Stomach (tissue), 9 donors: ENCODE measurements around the gene NIFK. TPM values are rescaled to one million over a fixed set of nuclear protein-coding genes. Genes with fewer than 3 reads are reported as not detected.
"Not testable (repeated sequence)": the region's sequence is repeated elsewhere in the genome, so short reads cannot be mapped to it uniquely, and the experiment has no call there.

Experiments
- DNase-seq, 2 donors: peaks; one replicate each; pipeline versions ENCODE4 v3.0.0 to v3.0.0-alpha.2; 2013 to 2019
- H3K27ac ChIP-seq, 5 donors: fragments of 200-600 bp in 4 of 5; sonication (generic) in 4 of 5; one replicate each; pipeline ENCODE4 v1.5.1; 2013 to 2019; ENCODE audit warnings: mild to moderate bottlenecking in 1 of 5, moderate library complexity in 1 of 5
- H3K27me3 ChIP-seq, 3 donors: fragments of 200-600 bp; sonication (generic); one replicate each; pipeline ENCODE4 v1.5.1; 2017 to 2019; ENCODE audit warnings: mixed run types in 1 of 3
- H3K36me3 ChIP-seq, 4 donors: fragments of 200-600 bp; sonication (generic); 1 replicate in 3 of 4; 2 replicates in 1 of 4; pipeline ENCODE4 v1.5.1; 2016 to 2019
- H3K4me1 ChIP-seq, 4 donors: fragments of 200-600 bp; sonication (generic); one replicate each; pipeline ENCODE4 v1.5.1; 2016 to 2019
- H3K4me3 ChIP-seq, 4 donors: fragments of 200-600 bp; sonication (generic) in 3 of 4; one replicate each; pipeline ENCODE4 v1.5.1; 2016 to 2019; ENCODE audit warnings: mild to moderate bottlenecking in 1 of 4
- H3K9me3 ChIP-seq, 4 donors: fragments of 200-600 bp; sonication (generic); one replicate each; pipeline ENCODE4 v1.5.1; 2016 to 2019
- EP300 ChIP-seq: sonication (generic); formaldehyde crosslinking; IDR thresholded peaks from one replicate; pipeline ENCODE4 v1.6.1; 2017; ENCODE audit warnings: antibody characterized with exemption
- POLR2A ChIP-seq, 4 donors: fragments of 450-650 bp; IDR thresholded peaks; one replicate each; pipeline ENCODE4 v1.6.1; 2016; ENCODE audit warnings: antibody characterized with exemption in 4 of 4, control low read depth in 2 of 4, mild to moderate bottlenecking in 1 of 4, moderate library complexity in 1 of 4
- POLR2AphosphoS5 ChIP-seq, 3 donors: sonication (generic); formaldehyde crosslinking; IDR thresholded peaks; one replicate each; pipeline ENCODE4 v1.6.1; 2016; ENCODE audit warnings: antibody characterized with exemption in 3 of 3
- WGBS, 5 donors: extraction: QIAGEN DNeasy Blood & Tissue Kit in 3 of 5; methylation state at CpG; one replicate each; pipeline versions ENCODE4 v1.1.5 to v1.1.7; 2013 to 2018; 5-methylcytosine and 5-hydroxymethylcytosine counted together
- intact Hi-C: fragments of 100-400 bp; cut with DNase I; formaldehyde crosslinking; loops from one replicate; pipeline ENCODE4 v1.15.1; 2023; ENCODE audit warnings: low total_unique reads
- polyA plus RNA-seq, 3 donors: library from polyadenylated mRNA; stranded (reverse); fragments of 200-250 nt; gene quantifications; one replicate each; pipeline ENCODE4 v1.2.3, GENCODE V29; 2013
- total RNA-seq, 5 donors: library from RNA; depleted of rRNA; stranded (reverse); fragments of >200 nt; gene quantifications; one replicate each; pipeline versions ENCODE4 v1.1.0 to v1.2.3, GENCODE V29; 2014 to 2016
- TF ChIP-seq, protein P1 (sequence below), 7 experiments: fragments of 450-650 bp in 4 of 7; fragments of 200-600 bp in 3 of 7; sonication (generic) in 3 of 7; IDR thresholded peaks; one replicate each; pipeline ENCODE4 v1.5.1; 2016 to 2019; ENCODE audit warnings: antibody characterized with exemption in 7 of 7, control low read depth in 2 of 7, mild to moderate bottlenecking in 1 of 7
- donor health status: healthy with polysubstance abuse.
- donor health status: Bipolar disorder and iron deficiency.
- donor health status: healthy.

NIFK gene
- total and polyA plus RNA-seq, 8 donors: 13.6 to 58.0 (median 33.6) TPM

DNA sequence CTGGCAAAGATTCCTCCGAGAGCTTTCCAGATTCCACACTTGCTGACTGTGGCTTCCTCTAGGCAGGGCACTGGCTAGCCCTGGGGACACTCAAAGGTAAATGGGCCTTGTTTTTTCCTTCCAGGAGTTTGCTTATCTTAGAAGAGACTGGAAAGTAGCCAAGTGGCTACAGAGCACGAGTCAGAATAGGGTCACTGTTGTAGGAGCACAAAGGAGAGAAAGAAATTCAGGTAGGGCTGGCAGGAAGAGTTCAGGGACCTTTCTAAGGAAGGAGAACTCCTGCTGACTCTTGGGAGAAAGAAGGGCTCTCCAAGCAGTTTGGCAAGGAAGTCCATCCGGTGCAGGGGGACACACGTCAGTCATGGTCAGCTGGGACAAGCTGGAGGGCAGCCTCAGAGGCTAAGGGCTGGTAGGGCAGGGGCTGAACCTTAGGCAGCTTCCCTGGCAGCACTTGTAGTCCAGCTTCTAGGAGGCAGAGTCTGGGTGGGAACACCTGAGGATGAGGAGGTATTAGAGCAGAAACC, 39.5 kb downstream of the NIFK start:
- peak; percentile 52 to 72 for DNase-seq
- Histone ChIP-seq H3K27ac (peak overlapping the region; percentile 20 to 68 (median 67)), H3K4me1 (peaks cover 8 to 50% (median 23%) of the 10 kb centered on the region in 4 donors), H3K9me3 (no peaks in the 10 kb centered on the region), H3K36me3 (no peaks in the 10 kb centered on the region), H3K27me3 (no peaks in the 10 kb centered on the region), H3K4me3 (no peak overlapping the region)
- 11 to 31% (median 24%) methylated on average over 4 of the region's 4 CpGs for WGBS, 5 donors
- no peak for TF ChIP-seq EP300
- peak in 1 of 3 donors; percentile 20 for TF ChIP-seq POLR2AphosphoS5 (IDR thresholded peaks at IDR 0.05)
- intact Hi-C loops: no loop called here

DNA sequence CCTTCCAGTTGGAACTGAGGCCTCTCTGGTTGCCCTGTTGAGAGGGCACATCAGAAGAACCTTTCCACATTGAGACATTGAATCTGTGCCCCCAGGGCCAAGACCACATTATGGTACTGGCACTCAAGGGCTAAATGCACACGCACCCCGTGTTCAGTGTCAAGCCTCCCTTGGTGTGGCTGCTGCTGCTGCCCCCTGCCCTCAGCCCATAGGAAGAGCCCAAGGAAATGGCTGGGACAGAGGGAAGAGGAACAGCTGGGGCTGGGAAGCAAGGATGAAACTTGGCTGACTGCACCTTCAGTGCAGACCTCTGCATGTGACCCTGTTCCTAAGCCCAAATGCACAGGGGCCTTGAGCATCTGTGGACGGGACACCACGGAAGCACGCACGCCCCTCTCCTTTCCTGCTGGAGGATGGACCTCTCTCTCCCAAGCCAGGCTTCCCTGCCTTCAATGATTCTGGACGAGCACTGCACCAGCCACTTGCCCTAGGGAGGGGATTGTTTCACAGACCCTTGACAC, 40.2 kb downstream of the NIFK start:
- Histone ChIP-seq H3K36me3 (no peaks in the 10 kb centered on the region), H3K27me3 (no peaks in the 10 kb centered on the region), H3K4me1 (peaks cover 8 to 50% (median 23%) of the 10 kb centered on the region in 4 donors), H3K9me3 (no peaks in the 10 kb centered on the region), H3K27ac (peak overlapping the region; percentile 20 to 68 (median 67)), H3K4me3 (no peak overlapping the region)
- WGBS, 5 donors: 75 to 89% (median 86%) methylated on average over 7 of the region's 7 CpGs
- TF ChIP-seq POLR2AphosphoS5 (IDR thresholded peaks at IDR 0.05): no peak
- TF ChIP-seq POLR2A (IDR thresholded peaks at IDR 0.05): no peak
- no peak for TF ChIP-seq EP300
- TF ChIP-seq, protein P1, sequence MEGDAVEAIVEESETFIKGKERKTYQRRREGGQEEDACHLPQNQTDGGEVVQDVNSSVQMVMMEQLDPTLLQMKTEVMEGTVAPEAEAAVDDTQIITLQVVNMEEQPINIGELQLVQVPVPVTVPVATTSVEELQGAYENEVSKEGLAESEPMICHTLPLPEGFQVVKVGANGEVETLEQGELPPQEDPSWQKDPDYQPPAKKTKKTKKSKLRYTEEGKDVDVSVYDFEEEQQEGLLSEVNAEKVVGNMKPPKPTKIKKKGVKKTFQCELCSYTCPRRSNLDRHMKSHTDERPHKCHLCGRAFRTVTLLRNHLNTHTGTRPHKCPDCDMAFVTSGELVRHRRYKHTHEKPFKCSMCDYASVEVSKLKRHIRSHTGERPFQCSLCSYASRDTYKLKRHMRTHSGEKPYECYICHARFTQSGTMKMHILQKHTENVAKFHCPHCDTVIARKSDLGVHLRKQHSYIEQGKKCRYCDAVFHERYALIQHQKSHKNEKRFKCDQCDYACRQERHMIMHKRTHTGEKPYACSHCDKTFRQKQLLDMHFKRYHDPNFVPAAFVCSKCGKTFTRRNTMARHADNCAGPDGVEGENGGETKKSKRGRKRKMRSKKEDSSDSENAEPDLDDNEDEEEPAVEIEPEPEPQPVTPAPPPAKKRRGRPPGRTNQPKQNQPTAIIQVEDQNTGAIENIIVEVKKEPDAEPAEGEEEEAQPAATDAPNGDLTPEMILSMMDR (IDR thresholded peaks at IDR 0.05): no peak
- no peak for DNase-seq
- intact Hi-C loops: no loop called here

DNA sequence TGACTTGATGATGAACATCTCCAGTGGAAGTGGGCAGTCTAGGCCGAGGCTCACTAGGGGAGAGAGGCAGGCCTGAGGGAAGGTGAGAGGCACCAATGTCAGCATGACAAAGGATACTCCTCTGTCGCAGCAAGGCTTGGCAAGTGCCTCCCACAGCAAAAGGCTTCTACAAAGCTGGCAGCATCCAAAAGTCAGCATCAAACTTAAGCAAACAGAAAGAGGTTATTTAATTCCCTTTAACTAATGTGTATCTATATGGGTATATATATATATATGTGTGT, 41.6 kb downstream of the NIFK start:
- Histone ChIP-seq H3K9me3 (no peaks in the 10 kb centered on the region), H3K27ac (peak overlapping the region in 2 of 5 donors; percentile 8 to 14), H3K36me3 (no peaks in the 10 kb centered on the region), H3K4me1 (peaks cover 6 to 36% (median 17%) of the 10 kb centered on the region in 4 donors), H3K27me3 (no peaks in the 10 kb centered on the region), H3K4me3 (no peak overlapping the region)
- no peak for DNase-seq
- intact Hi-C loops: no loop called here
- no peak for TF ChIP-seq EP300
- TF ChIP-seq, protein P1 (IDR thresholded peaks at IDR 0.05): no peak
- TF ChIP-seq POLR2A (IDR thresholded peaks at IDR 0.05): no peak
- TF ChIP-seq POLR2AphosphoS5 (IDR thresholded peaks at IDR 0.05): no peak
- WGBS, 5 donors: 62 to 83% (median 78%) methylated on average over 2 of the region's 2 CpGs

DNA sequence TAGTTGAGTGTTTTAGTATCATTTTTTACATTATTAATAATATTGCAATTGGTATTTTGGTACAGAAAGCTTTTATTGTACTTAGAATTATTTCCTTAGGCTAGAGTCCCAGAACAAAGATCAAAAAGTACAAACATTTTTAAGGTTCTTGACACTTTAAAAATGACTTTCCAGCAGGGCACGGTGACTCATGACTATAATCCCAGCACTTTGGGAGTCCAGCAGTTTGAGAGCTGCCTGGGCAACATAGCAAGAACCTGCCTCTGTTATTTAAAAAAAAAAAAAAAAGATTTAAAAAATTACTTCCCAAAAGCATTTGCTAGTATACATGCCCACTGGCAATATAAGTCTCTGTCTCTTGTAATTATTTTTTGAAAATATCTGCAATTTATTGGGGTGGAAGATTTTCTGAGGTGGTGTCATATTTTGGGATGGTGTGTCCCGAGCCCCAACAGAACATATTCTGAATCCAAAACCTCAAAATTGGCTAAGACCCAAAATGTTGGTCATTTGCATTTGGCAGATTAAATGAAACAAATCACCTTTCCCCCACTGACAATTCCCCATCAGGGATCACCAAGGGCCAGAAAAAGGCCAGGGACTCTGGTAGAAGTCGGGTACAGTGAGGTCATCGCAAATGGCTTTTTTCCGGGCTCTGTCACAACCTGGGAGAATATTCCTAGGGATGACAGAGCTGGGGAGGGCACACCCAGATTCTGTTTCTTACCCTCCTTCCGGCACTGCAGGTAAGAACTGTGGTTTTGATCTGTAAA, 42.1 kb downstream of the NIFK start:
- TF ChIP-seq POLR2A (IDR thresholded peaks at IDR 0.05) (no peak), EP300 (no peak), POLR2AphosphoS5 (IDR thresholded peaks at IDR 0.05) (no peak)
- TF ChIP-seq, protein P1 (IDR thresholded peaks at IDR 0.05): no peak
- DNase-seq: no peak
- 73 to 91% (median 85%) methylated on average over 6 of the region's 6 CpGs for WGBS, 5 donors
- Histone ChIP-seq H3K27ac (peak overlapping the region in 2 of 5 donors; percentile 8 to 14), H3K36me3 (no peaks in the 10 kb centered on the region), H3K4me3 (no peak overlapping the region), H3K27me3 (no peaks in the 10 kb centered on the region), H3K9me3 (no peaks in the 10 kb centered on the region), H3K4me1 (peaks cover under 1 to 33% (median 15%) of the 10 kb centered on the region in 4 donors)
- intact Hi-C loops: no loop called here

DNA sequence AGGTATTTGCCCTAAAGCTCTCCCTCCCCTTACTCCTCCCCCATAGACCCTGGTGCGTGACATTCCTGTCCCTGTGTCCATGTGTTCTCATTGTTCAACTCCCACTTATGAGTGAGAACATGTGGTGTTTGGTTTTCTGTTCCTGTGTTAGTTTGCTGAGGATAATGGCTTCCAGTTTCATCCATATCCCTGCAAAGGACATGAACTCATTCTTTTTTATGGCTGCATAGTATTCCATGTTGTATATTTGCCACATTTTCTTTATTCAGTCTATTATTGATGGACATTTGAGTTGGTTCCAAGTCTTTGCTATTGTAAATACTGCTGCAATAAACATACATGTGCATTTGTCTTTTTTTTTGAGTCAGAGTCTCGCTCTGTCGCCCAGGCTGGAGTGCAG, 46.1 kb downstream of the NIFK start:
- H3K27ac ChIP-seq, H3K4me3 ChIP-seq, H3K27me3 ChIP-seq, DNase-seq, H3K36me3 ChIP-seq, H3K9me3 ChIP-seq, intact Hi-C loops: not testable (repeated sequence)
- peaks cover 0 to 11% (median 5%) of the 10 kb centered on the region in 4 donors for H3K4me1 ChIP-seq
- 96 to 100% (median 99%) methylated on average over 3 of the region's 3 CpGs for WGBS, 5 donors
